ENCODE results near the gene PTPRU. TPM values are rescaled to one million over a fixed set of nuclear protein-coding genes. Genes with fewer than 3 reads are reported as not detected.

The PTPRU gene
- total RNA-seq, 6 donors from 2014 or later: 44.5 to 87.2 (median 70.1) TPM

DNA sequence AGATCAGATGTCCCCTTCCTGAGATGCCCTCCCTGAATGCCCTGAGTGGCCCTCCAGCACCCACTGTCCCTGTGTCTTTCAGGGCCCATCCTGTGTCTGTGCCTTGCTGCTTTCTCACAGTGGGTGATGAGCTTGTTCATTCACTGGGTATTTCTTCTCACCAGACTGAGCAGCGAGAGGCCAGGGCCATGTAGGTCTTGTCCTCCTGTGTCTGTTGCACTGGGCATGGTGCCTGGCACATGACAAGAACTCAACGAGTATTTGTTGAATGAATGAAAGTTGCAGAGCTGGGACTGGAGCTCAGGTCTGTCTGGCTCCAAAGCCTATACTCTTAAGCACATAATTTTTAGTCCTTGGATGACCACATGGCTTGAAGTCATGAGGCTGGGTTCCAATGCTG lies 93.8 kb downstream of the PTPRU start:
- 40 to 57% methylated on average over 1 to 2 of the region's 2 CpGs for WGBS, 2 donors

GRCh38 chr1:29330856-29331255 lies 94.5 kb downstream of the PTPRU start:
- no peak for TF ChIP-seq POLR2A (IDR thresholded peaks at IDR 0.05)
- no peak for TF ChIP-seq POLR2AphosphoS5 (IDR thresholded peaks at IDR 0.05)
- TF ChIP-seq CTCF (IDR thresholded peaks at IDR 0.05): no peak
- TF ChIP-seq EP300 (IDR thresholded peaks at IDR 0.05): no peak
- WGBS, 2 donors: 77 to 85% methylated on average over 6 to 7 of the region's 7 CpGs
- DNase-seq: no peak

More for the DNA sequence above, 93.8 kb downstream of the PTPRU start:
- H3K4me1 ChIP-seq: no peaks in the 10 kb centered on the region
- no peaks in the 10 kb centered on the region for H3K9me3 ChIP-seq
- H3K27me3 ChIP-seq: no peaks in the 10 kb centered on the region
- peaks cover 0 to 9% (median 3%) of the 10 kb centered on the region in 4 donors for H3K36me3 ChIP-seq
- no peak for DNase-seq
- TF ChIP-seq EP300 (IDR thresholded peaks at IDR 0.05) (no peak), POLR2A (IDR thresholded peaks at IDR 0.05) (no peak), CTCF (IDR thresholded peaks at IDR 0.05) (no peak), POLR2AphosphoS5 (IDR thresholded peaks at IDR 0.05) (no peak)
- no peak for ATAC-seq (ENCODE audit: low FRiP score in 2 of 2)
- H3K4me3 ChIP-seq: no peak overlapping the region
- no peak overlapping the region for H3K27ac ChIP-seq

GRCh38 chr1:29331309-29331708 lies 95.0 kb downstream of the PTPRU start:
- Histone ChIP-seq H3K27ac (no peak overlapping the region), H3K9me3 (no peaks in the 10 kb centered on the region), H3K27me3 (no peaks in the 10 kb centered on the region), H3K36me3 (peaks cover 0 to 4% (median under 1%) of the 10 kb centered on the region in 4 donors), H3K4me3 (no peak overlapping the region), H3K4me1 (no peaks in the 10 kb centered on the region)
- DNase-seq: no peak
- no peak for ATAC-seq (ENCODE audit: low FRiP score in 2 of 2)
- TF ChIP-seq POLR2AphosphoS5 (IDR thresholded peaks at IDR 0.05) (no peak), POLR2A (IDR thresholded peaks at IDR 0.05) (no peak), EP300 (IDR thresholded peaks at IDR 0.05) (no peak), CTCF (IDR thresholded peaks at IDR 0.05) (no peak)

More at GRCh38 chr1:29330856-29331255, 94.5 kb downstream of the PTPRU start:
- ATAC-seq (ENCODE audit: low FRiP score in 2 of 2): no peak
- no peak overlapping the region for H3K4me3 ChIP-seq
- H3K9me3 ChIP-seq: no peaks in the 10 kb centered on the region
- no peaks in the 10 kb centered on the region for H3K27me3 ChIP-seq
- no peak overlapping the region for H3K27ac ChIP-seq
- peaks cover 0 to 6% (median 2%) of the 10 kb centered on the region in 4 donors for H3K36me3 ChIP-seq
- H3K4me1 ChIP-seq: no peaks in the 10 kb centered on the region

DNA sequence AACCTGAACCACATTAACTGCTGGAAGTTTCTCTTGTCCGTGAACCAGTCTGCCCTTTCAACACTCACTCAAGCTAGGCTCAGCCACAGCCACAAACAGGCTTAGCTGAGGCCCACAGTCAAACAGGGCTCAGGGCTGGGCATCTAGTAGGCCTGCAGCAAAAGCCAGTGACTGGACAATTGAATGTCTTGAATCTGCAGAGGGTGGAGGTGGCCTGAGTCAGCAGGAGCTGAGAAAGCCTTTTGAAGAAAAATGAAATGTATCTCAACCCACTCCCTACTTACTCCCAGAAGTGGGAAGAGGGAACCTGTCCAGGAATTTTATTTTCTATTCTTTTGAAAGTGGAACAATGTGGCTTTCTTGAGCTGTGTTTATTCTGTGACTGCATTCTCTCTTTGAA lies 95.4 kb downstream of the PTPRU start:
- peaks cover 0 to under 1% (median 0%) of the 10 kb centered on the region in 4 donors for H3K36me3 ChIP-seq
- no peak for TF ChIP-seq POLR2AphosphoS5 (IDR thresholded peaks at IDR 0.05)
- no peak for TF ChIP-seq EP300 (IDR thresholded peaks at IDR 0.05)
- no peak for TF ChIP-seq CTCF (IDR thresholded peaks at IDR 0.05)
- no peak for TF ChIP-seq POLR2A (IDR thresholded peaks at IDR 0.05)
- ATAC-seq (ENCODE audit: low FRiP score in 2 of 2) (no peak), DNase-seq (no peak)
- H3K9me3 ChIP-seq: no peaks in the 10 kb centered on the region
- no peak overlapping the region for H3K4me3 ChIP-seq
- H3K4me1 ChIP-seq: no peaks in the 10 kb centered on the region
- no peak overlapping the region for H3K27ac ChIP-seq
- 71 to 83% methylated on average over 1 of the region's 1 CpG for WGBS, 2 donors
- no peaks in the 10 kb centered on the region for H3K27me3 ChIP-seq

DNA sequence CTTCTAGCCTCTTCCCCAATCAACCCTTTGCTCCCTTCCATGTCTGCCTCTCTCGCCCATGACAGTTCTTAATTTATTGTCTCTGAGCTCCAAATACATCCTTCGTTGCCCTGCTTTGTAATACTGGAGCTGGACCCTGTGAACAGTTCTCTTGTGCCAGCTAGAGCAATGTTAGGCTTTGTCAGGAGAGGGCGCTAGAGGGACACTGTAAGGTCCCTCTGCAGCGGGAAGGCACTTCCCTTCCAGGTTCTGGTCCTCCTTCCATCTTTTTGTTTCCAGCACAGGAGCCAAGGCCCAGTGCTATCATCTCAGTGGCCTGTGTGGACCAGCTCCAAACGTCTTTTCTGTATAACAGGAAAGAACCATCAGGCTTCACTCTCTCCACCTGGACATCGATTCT lies 95.9 kb downstream of the PTPRU start:
- Histone ChIP-seq H3K27ac (no peak overlapping the region), H3K4me1 (no peaks in the 10 kb centered on the region), H3K9me3 (no peaks in the 10 kb centered on the region), H3K4me3 (no peak overlapping the region), H3K27me3 (no peaks in the 10 kb centered on the region), H3K36me3 (no peaks in the 10 kb centered on the region)
- whole genome bisulfite sequencing, 2 donors: 39 to 50% methylated on average over 6 of the region's 6 CpGs
- ATAC-seq (ENCODE audit: low FRiP score in 2 of 2): peak; percentile 44 to 69
- DNase-seq: peak in 1 of 2 donors; percentile 58
- TF ChIP-seq CTCF (IDR thresholded peaks at IDR 0.05) (peak in 5 of 6 experiments; percentile 9 to 41 (median 39)), POLR2A (IDR thresholded peaks at IDR 0.05) (no peak)

All from upper lobe of left lung (tissue), 6 donors.